Neural progenitor cell (in vitro differentiated cells): ENCODE results near the gene SCGB3A1. TPM values are rescaled to one million over a fixed set of nuclear protein-coding genes. Genes with fewer than 3 reads are reported as not detected.

Source experiments
- DNase-seq: peaks from one replicate; pipeline ENCODE4 v3.0.0-alpha.2; 2016; ENCODE audit warnings: low spot score
- H2AFZ ChIP-seq: fragments of 200-600 bp; sonication (generic); replicated peaks from 2 replicates; pipeline ENCODE4 v1.6.1; 2016; ENCODE audit warnings: antibody characterized with exemption
- H3F3A ChIP-seq: fragments of 200-600 bp; sonication (generic); 2 replicates; pipeline ENCODE4 v1.6.1; 2016; ENCODE audit warnings: antibody characterized with exemption, low read depth
- H3K27ac ChIP-seq: fragments of 200-600 bp; sonication (generic); 2 replicates; pipeline ENCODE4 v1.5.1; 2016; ENCODE audit warnings: mild to moderate bottlenecking
- H3K27me3 ChIP-seq: fragments of 200-600 bp; sonication (generic); 2 replicates; pipeline ENCODE4 v1.6.1; 2016; ENCODE audit warnings: mild to moderate bottlenecking, moderate library complexity
- H3K36me3 ChIP-seq: fragments of 200-600 bp; sonication (generic); 2 replicates; pipeline ENCODE4 v1.5.1; 2016
- H3K4me1 ChIP-seq: fragments of 200-600 bp; sonication (generic); 2 replicates; pipeline ENCODE4 v1.6.1; 2016; ENCODE audit warnings: mixed run types
- H3K4me2 ChIP-seq: fragments of 200-600 bp; sonication (generic); 2 replicates; pipeline ENCODE4 v1.6.1; 2016
- H3K4me3 ChIP-seq: fragments of 200-600 bp; sonication (generic); 2 replicates; pipeline ENCODE4 v1.5.1; 2016
- H3K79me2 ChIP-seq: fragments of 200-600 bp; sonication (generic); 2 replicates; pipeline ENCODE4 v1.6.1; 2016; ENCODE audit warnings: low read depth
- H3K9ac ChIP-seq: fragments of 200-600 bp; sonication (generic); 2 replicates; pipeline ENCODE4 v1.6.1; 2016
- H3K9me3 ChIP-seq: fragments of 200-600 bp; sonication (generic); 2 replicates; pipeline ENCODE4 v1.5.1; 2016; ENCODE audit warnings: low read depth
- H4K20me1 ChIP-seq: fragments of 200-600 bp; sonication (generic); 2 replicates; pipeline ENCODE4 v1.6.1; 2016; ENCODE audit warnings: low read depth
- H3K27ac Mint-ChIP-seq: 3 replicates; pipeline ENCODE4 v1.8.0; 2021; ENCODE audit warnings: mixed read lengths
- H3K27me3 Mint-ChIP-seq: 2 replicates; pipeline ENCODE4 v1.8.0; 2022; ENCODE audit warnings: low read depth, mild to moderate bottlenecking, inconsistent platforms, moderate library complexity, mixed read lengths; ENCODE audit not compliant: insufficient read depth
- H3K36me3 Mint-ChIP-seq: 3 replicates; pipeline ENCODE4 v1.8.0; 2021; ENCODE audit warnings: mixed read lengths
- H3K4me1 Mint-ChIP-seq: 3 replicates; pipeline ENCODE4 v1.8.0; 2021; ENCODE audit warnings: mixed read lengths
- H3K4me3 Mint-ChIP-seq: 3 replicates; pipeline ENCODE4 v1.8.0; 2021; ENCODE audit warnings: mild to moderate bottlenecking, moderate library complexity, mixed read lengths
- H3K9me3 Mint-ChIP-seq: 3 replicates; pipeline ENCODE4 v1.8.0; 2020; ENCODE audit warnings: mixed read lengths
- CTCF ChIP-seq: fragments of 200-600 bp; sonication (generic); IDR thresholded peaks from 2 replicates; pipeline ENCODE4 v1.5.1; 2017; ENCODE audit warnings: antibody characterized with exemption, mild to moderate bottlenecking
- EZH2 ChIP-seq: fragments of 200-600 bp; sonication (generic); IDR thresholded peaks from 2 replicates; pipeline ENCODE4 v1.6.1; 2017; ENCODE audit warnings: antibody characterized with exemption, mild to moderate bottlenecking, moderate library complexity
- EZH2phosphoT487 ChIP-seq: fragments of 200-600 bp; sonication (generic); IDR thresholded peaks from 2 replicates; pipeline ENCODE4 v1.6.1; 2017; ENCODE audit warnings: antibody characterized with exemption
- total RNA-seq: library from RNA; depleted of rRNA; stranded (reverse); fragments of >200 nt; gene quantifications from 2 replicates; pipeline ENCODE4 v1.2.3, GENCODE V29; 2015; ENCODE audit warnings: low replicate concordance

SCGB3A1 gene
- total RNA-seq, 1 donor from 2014 or later: not detected

GRCh38 chr5:180636016-180636402 lies 44.7 kb upstream of the SCGB3A1 start:
- DNase-seq: no peak
- no peak for TF ChIP-seq CTCF
- TF ChIP-seq EZH2phosphoT487: no peak
- no peak for TF ChIP-seq EZH2
- Mint-ChIP-seq H3K27me3 (peaks cover 5% of the 10 kb centered on the region), H3K36me3 (no peaks in the 10 kb centered on the region), H3K4me3 (no peak overlapping the region), H3K4me1 (peaks cover 8% of the 10 kb centered on the region), H3K9me3 (no peaks in the 10 kb centered on the region), H3K27ac (no peak overlapping the region)
- Histone ChIP-seq H3K9ac (no peak overlapping the region), H3K27me3 (no peaks in the 10 kb centered on the region), H3K27ac (no peak overlapping the region), H3K36me3 (no peaks in the 10 kb centered on the region), H3K9me3 (no peaks in the 10 kb centered on the region), H3K79me2 (no peaks in the 10 kb centered on the region), H3K4me2 (no peak overlapping the region), H4K20me1 (no peaks in the 10 kb centered on the region), H3F3A (no peaks in the 10 kb centered on the region), H2AFZ (no peak overlapping the region), H3K4me3 (no peak overlapping the region), H3K4me1 (no peaks in the 10 kb centered on the region)

- DNase-seq: no peak
- H3K9ac ChIP-seq: no peak overlapping the region
Observed at GRCh38 chr5:180633283-180634177, 42.2 kb upstream of the SCGB3A1 start.

GRCh38 chr5:180632768-180633167 lies 41.5 kb upstream of the SCGB3A1 start:
- no peak overlapping the region for H3K4me2 ChIP-seq
- Mint-ChIP-seq H3K4me1 (peaks cover 8% of the 10 kb centered on the region), H3K27ac (peak overlapping the region; percentile 88), H3K36me3 (no peaks in the 10 kb centered on the region), H3K27me3 (peaks cover 2% of the 10 kb centered on the region), H3K4me3 (no peak overlapping the region), H3K9me3 (no peaks in the 10 kb centered on the region)
- no peaks in the 10 kb centered on the region for H3K79me2 ChIP-seq
- no peak overlapping the region for H3K9ac ChIP-seq
- no peak overlapping the region for H2AFZ ChIP-seq
- TF ChIP-seq CTCF (no peak), EZH2 (no peak), EZH2phosphoT487 (no peak)
- DNase-seq: no peak
- H3K4me3 ChIP-seq: no peak overlapping the region
- no peaks in the 10 kb centered on the region for H3K9me3 ChIP-seq
- H3K36me3 ChIP-seq: no peaks in the 10 kb centered on the region
- no peaks in the 10 kb centered on the region for H3K4me1 ChIP-seq
- H3K27me3 ChIP-seq: no peaks in the 10 kb centered on the region
- no peaks in the 10 kb centered on the region for H3F3A ChIP-seq
- no peak overlapping the region for H3K27ac ChIP-seq
- H4K20me1 ChIP-seq: no peaks in the 10 kb centered on the region

More at GRCh38 chr5:180633283-180634177, 42.2 kb upstream of the SCGB3A1 start:
- Mint-ChIP-seq H3K4me3 (no peak overlapping the region), H3K27ac (no peak overlapping the region), H3K36me3 (no peaks in the 10 kb centered on the region), H3K27me3 (peaks cover 2% of the 10 kb centered on the region), H3K9me3 (no peaks in the 10 kb centered on the region), H3K4me1 (peaks cover 8% of the 10 kb centered on the region)
- H4K20me1 ChIP-seq: no peaks in the 10 kb centered on the region
- H3K4me1 ChIP-seq: no peaks in the 10 kb centered on the region
- H3F3A ChIP-seq: no peaks in the 10 kb centered on the region
- TF ChIP-seq EZH2phosphoT487 (no peak), CTCF (no peak)
- no peaks in the 10 kb centered on the region for H3K27me3 ChIP-seq
- H3K36me3 ChIP-seq: no peaks in the 10 kb centered on the region
- no peak overlapping the region for H3K27ac ChIP-seq
- no peak overlapping the region for H3K4me3 ChIP-seq
- H2AFZ ChIP-seq: no peak overlapping the region
- H3K9me3 ChIP-seq: no peaks in the 10 kb centered on the region
- no peak overlapping the region for H3K4me2 ChIP-seq
- no peaks in the 10 kb centered on the region for H3K79me2 ChIP-seq
